GM19035 (cell line): ENCODE data around the gene CCDC172.
"Not testable (repeated sequence)": the region's sequence is repeated elsewhere in the genome, so short reads cannot be mapped to it uniquely, and the experiment has no call there.

Experiments used
- ATAC-seq: cut with Tn5 transposase; IDR thresholded peaks from one replicate; pipeline ENCODE4 v1.9.1; 2021; ENCODE audit not compliant: unreplicated experiment

The CCDC172 gene

GRCh38 chr10:116331815-116332214 lies 7.6 kb downstream of the CCDC172 start:
- no peak for ATAC-seq

GRCh38 chr10:116336866-116337265 lies 12.6 kb downstream of the CCDC172 start:
- ATAC-seq: no peak

GRCh38 chr10:116352125-116352524 lies 27.9 kb downstream of the CCDC172 start:
- no peak for ATAC-seq

- ATAC-seq: no peak
These were observed 29.6 kb downstream of the CCDC172 start for GRCh38 chr10:116353817-116354216.

GRCh38 chr10:116355341-116355740 lies 31.1 kb downstream of the CCDC172 start:
- no peak for ATAC-seq

GRCh38 chr10:116356833-116357232 lies 32.6 kb downstream of the CCDC172 start:
- no peak for ATAC-seq

- no peak for ATAC-seq
These were observed 40.6 kb downstream of the CCDC172 start for GRCh38 chr10:116364868-116365267.

- no peak for ATAC-seq
These were observed 47.5 kb downstream of the CCDC172 start for GRCh38 chr10:116371737-116372136.

- no peak for ATAC-seq
These were observed 58.0 kb downstream of the CCDC172 start for GRCh38 chr10:116382290-116382689.

GRCh38 chr10:116385311-116385710 lies 61.1 kb downstream of the CCDC172 start:
- no peak for ATAC-seq

- ATAC-seq: no peak
These were observed 62.0 kb downstream of the CCDC172 start for GRCh38 chr10:116385994-116386809.

GRCh38 chr10:116393246-116393831 lies 69.1 kb downstream of the CCDC172 start:
- not testable (repeated sequence) for ATAC-seq

GRCh38 chr10:116395223-116395985 lies 71.2 kb downstream of the CCDC172 start:
- ATAC-seq: no peak

- ATAC-seq: no peak
These were observed 74.0 kb downstream of the CCDC172 start for GRCh38 chr10:116398224-116398623.

- ATAC-seq: no peak
These were observed 78.6 kb downstream of the CCDC172 start for GRCh38 chr10:116402858-116403257.

GRCh38 chr10:116403740-116404250 lies 79.5 kb downstream of the CCDC172 start:
- ATAC-seq: no peak

- ATAC-seq: no peak
These were observed 84.5 kb downstream of the CCDC172 start for GRCh38 chr10:116408719-116409118.

GRCh38 chr10:116410351-116410750 lies 86.1 kb downstream of the CCDC172 start:
- no peak for ATAC-seq

- no peak for ATAC-seq
These were observed 93.6 kb downstream of the CCDC172 start for GRCh38 chr10:116417821-116418220.

GRCh38 chr10:116418389-116418788 lies 94.1 kb downstream of the CCDC172 start:
- ATAC-seq: no peak

GRCh38 chr10:116421815-116422214 lies 97.6 kb downstream of the CCDC172 start:
- no peak for ATAC-seq

- no peak for ATAC-seq
These were observed 103.4 kb downstream of the CCDC172 start, which contains the start of gene PNLIPRP3 for GRCh38 chr10:116427671-116428070. PNLIPRP3 (plus strand) TSS chr10:116427847; CDS start chr10:116428013, 166 bp downstream.
